Measurements from ENCODE around the gene C11orf86. TPM values are rescaled to one million over a fixed set of nuclear protein-coding genes. Genes with fewer than 3 reads are reported as not detected.

The C11orf86 gene
- total and polyA plus RNA-seq, 2 experiments from 2014 or later = 0.21 to 0.74 TPM

GRCh38 chr11:66964495-66964894, 10.6 kb upstream of the C11orf86 start (continued):
- no peak for TF ChIP-seq REST (IDR thresholded peaks at IDR 0.05; ENCODE audit: unreplicated experiment)
- no peak for TF ChIP-seq JUNB (IDR thresholded peaks at IDR 0.05; ENCODE audit: unreplicated experiment)

- ATAC-seq (no peak), DNase-seq (ENCODE audit: low spot score) (no peak)
- H3K4me2 ChIP-seq = no peak overlapping the region
- H3F3A ChIP-seq (replicated peaks; ENCODE audit: low read depth) = no peaks in the 10 kb centered on the region
- H3K36me3 Mint-ChIP-seq (ENCODE audit: low read depth) = no peaks in the 10 kb centered on the region
- H3K4me3 Mint-ChIP-seq = no peak overlapping the region
- no peaks in the 10 kb centered on the region for H3K79me2 ChIP-seq (replicated peaks; ENCODE audit: insufficient read depth)
- H3K9me2 ChIP-seq (ENCODE audit: insufficient read depth) = no peaks in the 10 kb centered on the region
- no peaks in the 10 kb centered on the region for H3K36me3 ChIP-seq (ENCODE audit: insufficient read depth)
- no peak overlapping the region for H3K4me3 ChIP-seq
- H3K27ac ChIP-seq (ENCODE audit: low read depth) = no peak overlapping the region
- H3K27me3 Mint-ChIP-seq (ENCODE audit: insufficient read depth, low read depth, poor library complexity) = peaks cover 11% of the 10 kb centered on the region
- H3K4me1 Mint-ChIP-seq = no peaks in the 10 kb centered on the region
- no peak overlapping the region for H3K27ac Mint-ChIP-seq
- H3K27me3 ChIP-seq (ENCODE audit: insufficient read depth) = no peaks in the 10 kb centered on the region
- H2AFZ ChIP-seq = 0 out of 2 replicates have a peak overlapping the region, but pooled peaks have one; percentile 32
- H3K9me3 Mint-ChIP-seq = no peaks in the 10 kb centered on the region; the same call in 2 of the 3 replicates
- no peaks in the 10 kb centered on the region for H4K20me1 ChIP-seq (replicated peaks; ENCODE audit: insufficient read depth)
- no peaks in the 10 kb centered on the region for H3K4me1 ChIP-seq (ENCODE audit: insufficient read depth)
- no peak for TF ChIP-seq STAT1 (IDR thresholded peaks at IDR 0.05; ENCODE audit: unreplicated experiment)
- no peak for TF ChIP-seq ZNF331 (CRISPR knock-in tag; IDR thresholded peaks at IDR 0.05; ENCODE audit: low read depth)
- no peak for TF ChIP-seq CREB1 (CRISPR knock-in tag; IDR thresholded peaks at IDR 0.05; ENCODE audit: low read depth)
- no peak for TF ChIP-seq JUNB (IDR thresholded peaks at IDR 0.05; ENCODE audit: unreplicated experiment)
- no peak for TF ChIP-seq CTCF (conservative IDR thresholded peaks at IDR 0.05; ENCODE audit: low read depth in 2 of 2)
- TF ChIP-seq NANOG (IDR thresholded peaks at IDR 0.05; ENCODE audit: borderline replicate concordance) = no peak
- TF ChIP-seq ZNF114 (CRISPR knock-in tag; IDR thresholded peaks at IDR 0.05) = no peak
- TF ChIP-seq POLR2AphosphoS5 (IDR thresholded peaks at IDR 0.05; ENCODE audit: low read depth) = no peak
- TF ChIP-seq REST (IDR thresholded peaks at IDR 0.05; ENCODE audit: unreplicated experiment) = no peak
- no peak for TF ChIP-seq ETS1 (IDR thresholded peaks at IDR 0.05)
- no peak for TF ChIP-seq EZH2 (IDR thresholded peaks at IDR 0.05; ENCODE audit: low read depth, unreplicated experiment)
These were observed 8.8 kb upstream of the C11orf86 start for GRCh38 chr11:66966351-66966750.
